H9 (cell line): Measurements from ENCODE around the gene KRT35. TPM values are rescaled to one million over a fixed set of nuclear protein-coding genes. Genes with fewer than 3 reads are reported as not detected.
A peak's percentile ranks its signal among the peaks of the same experiment; 100 is the strongest.

Experiments
- DNase-seq: peaks from one replicate; pipeline ENCODE4 v3.0.0-alpha.2; 2017
- H2AFZ ChIP-seq: one replicate; pipeline ENCODE4 v1.6.1; 2013; ENCODE audit warnings: mild to moderate bottlenecking, low read length, control low read depth, moderate library complexity
- H2AK5ac ChIP-seq: 2 replicates; pipeline ENCODE4 v1.6.1; 2013; ENCODE audit warnings: low read length, control low read depth, mixed read lengths; ENCODE audit not compliant: insufficient read length
- H2BK120ac ChIP-seq: one replicate; pipeline ENCODE4 v1.6.1; 2013; ENCODE audit warnings: low read depth, mild to moderate bottlenecking, low read length, control low read depth, inconsistent platforms; ENCODE audit not compliant: poor library complexity, severe bottlenecking
- H2BK12ac ChIP-seq: 2 replicates; pipeline ENCODE4 v1.6.1; 2013; ENCODE audit warnings: low read length, control low read depth, mixed read lengths, low read depth; ENCODE audit not compliant: insufficient read length
- H2BK15ac ChIP-seq: 2 replicates; pipeline ENCODE4 v1.6.1; 2013; ENCODE audit warnings: low read depth, low read length, control low read depth
- H2BK20ac ChIP-seq: one replicate; pipeline ENCODE4 v1.6.1; 2013; ENCODE audit warnings: low read depth, mild to moderate bottlenecking, low read length, control low read depth, inconsistent platforms; ENCODE audit not compliant: poor library complexity, severe bottlenecking
- H2BK5ac ChIP-seq: 2 replicates; pipeline ENCODE4 v1.6.1; 2013; ENCODE audit warnings: low read length, control low read depth, mixed read lengths; ENCODE audit not compliant: insufficient read length
- H3K14ac ChIP-seq: 2 replicates; pipeline ENCODE4 v1.6.1; 2013; ENCODE audit warnings: low read length, control low read depth; ENCODE audit not compliant: insufficient read depth
- H3K18ac ChIP-seq: 2 replicates; pipeline ENCODE4 v1.6.1; 2013; ENCODE audit warnings: low read depth, mild to moderate bottlenecking, mixed read lengths, low read length, control low read depth; ENCODE audit not compliant: insufficient read length
- H3K23ac ChIP-seq: 2 replicates; pipeline ENCODE4 v1.6.1; 2013; ENCODE audit warnings: low read length, control low read depth, mixed read lengths, low read depth; ENCODE audit not compliant: insufficient read length
- H3K23me2 ChIP-seq: 2 replicates; pipeline ENCODE4 v1.6.1; 2013; ENCODE audit warnings: low read depth, mild to moderate bottlenecking, mixed read lengths, low read length, control low read depth; ENCODE audit not compliant: insufficient read length, poor library complexity, severe bottlenecking
- H3K27ac ChIP-seq: 2 replicates; pipeline ENCODE4 v1.5.1; 2013; ENCODE audit warnings: low read length, control low read depth, mixed read lengths, low read depth; ENCODE audit not compliant: insufficient read length
- H3K27me3 ChIP-seq: 2 replicates; pipeline ENCODE4 v1.6.1; 2013; ENCODE audit warnings: low read length, control low read depth, inconsistent platforms; ENCODE audit not compliant: insufficient read depth
- H3K4ac ChIP-seq: 2 replicates; pipeline ENCODE4 v1.6.1; 2013; ENCODE audit warnings: low read depth, mild to moderate bottlenecking, control low read depth, inconsistent platforms, low read length, moderate library complexity
- H3K4me1 ChIP-seq: 2 replicates; pipeline ENCODE4 v1.6.1; 2013; ENCODE audit warnings: low read length, control low read depth, inconsistent platforms; ENCODE audit not compliant: insufficient read depth
- H3K4me2 ChIP-seq: 2 replicates; pipeline ENCODE4 v1.6.1; 2013; ENCODE audit warnings: low read length, control low read depth, mixed read lengths; ENCODE audit not compliant: insufficient read length, insufficient read depth
- H3K56ac ChIP-seq: 2 replicates; pipeline ENCODE4 v1.6.1; 2013; ENCODE audit warnings: low read depth, mild to moderate bottlenecking, mixed read lengths, low read length, control low read depth; ENCODE audit not compliant: insufficient read length
- H3K79me1 ChIP-seq: 2 replicates; pipeline ENCODE4 v1.6.1; 2013; ENCODE audit warnings: low read depth, mild to moderate bottlenecking, moderate library complexity, low read length, control low read depth, inconsistent platforms; ENCODE audit not compliant: insufficient read depth, poor library complexity, severe bottlenecking
- H3K79me2 ChIP-seq: 2 replicates; pipeline ENCODE4 v1.6.1; 2013; ENCODE audit warnings: low read length, control low read depth, inconsistent platforms; ENCODE audit not compliant: insufficient read depth
- H3K9ac ChIP-seq: 2 replicates; pipeline ENCODE4 v1.6.1; 2013; ENCODE audit warnings: low read length, control low read depth, mixed read lengths; ENCODE audit not compliant: insufficient read length; ENCODE audit errors: extremely low read depth
- H3K9me3 ChIP-seq: one replicate; pipeline ENCODE4 v1.6.1; 2013; ENCODE audit warnings: low read depth, low read length, inconsistent platforms; ENCODE audit not compliant: control insufficient read depth
- H3T11ph ChIP-seq: one replicate; pipeline ENCODE4 v1.6.1; 2013; ENCODE audit warnings: mild to moderate bottlenecking, low read length, control low read depth, inconsistent platforms
- H4K20me1 ChIP-seq: one replicate; pipeline ENCODE4 v1.6.1; 2013; ENCODE audit not compliant: control insufficient read depth, insufficient read length, insufficient read depth
- H4K5ac ChIP-seq: 2 replicates; pipeline ENCODE4 v1.6.1; 2013; ENCODE audit warnings: low read depth, mild to moderate bottlenecking, mixed read lengths, low read length, control low read depth; ENCODE audit not compliant: insufficient read length
- H4K8ac ChIP-seq: replicated peaks from 2 replicates; pipeline ENCODE4 v1.6.1; 2013; ENCODE audit warnings: low read length, control low read depth, mixed read lengths, low read depth; ENCODE audit not compliant: insufficient read length
- H4K91ac ChIP-seq: 2 replicates; pipeline ENCODE4 v1.6.1; 2013; ENCODE audit warnings: low read depth, mild to moderate bottlenecking, moderate library complexity, mixed read lengths, low read length, control low read depth; ENCODE audit not compliant: insufficient read length
- H3K27ac Mint-ChIP-seq, 3 experiments: 2 replicates in 2 of 3; 3 replicates in 1 of 3; pipeline ENCODE4 v1.8.0; 2020 to 2021; ENCODE audit warnings: mixed read lengths in 3 of 3, mild to moderate bottlenecking in 1 of 3, moderate library complexity in 1 of 3
- H3K27me3 Mint-ChIP-seq: 2 replicates; pipeline ENCODE4 v1.8.0; 2021; ENCODE audit warnings: low read depth, mild to moderate bottlenecking, moderate library complexity, mixed read lengths
- H3K36me3 Mint-ChIP-seq, 3 experiments: 2 replicates in 2 of 3; 3 replicates in 1 of 3; pipeline ENCODE4 v1.8.0; 2020 to 2021; ENCODE audit warnings: low read depth in 3 of 3, mixed read lengths in 3 of 3; ENCODE audit not compliant: insufficient read depth in 1 of 3
- H3K4me1 Mint-ChIP-seq, 2 experiments: 2 replicates each; pipeline ENCODE4 v1.8.0; 2020; ENCODE audit warnings: mixed read lengths in 2 of 2
- H3K4me3 Mint-ChIP-seq, 2 experiments: 2 replicates in 1 of 2; 3 replicates in 1 of 2; pipeline ENCODE4 v1.8.0; 2020 to 2021; ENCODE audit warnings: mild to moderate bottlenecking in 2 of 2, mixed read lengths in 2 of 2, moderate library complexity in 1 of 2
- H3K9me3 Mint-ChIP-seq, 2 experiments: 2 replicates in 1 of 2; 3 replicates in 1 of 2; pipeline ENCODE4 v1.8.0; 2020; ENCODE audit warnings: mild to moderate bottlenecking in 2 of 2, mixed read lengths in 2 of 2, moderate library complexity in 1 of 2
- CTCF ChIP-seq: fragments of 200-600 bp; sonication (generic); conservative IDR thresholded peaks from 3 replicates; pipeline ENCODE4 v1.8.0; 2021; ENCODE audit warnings: antibody characterized with exemption, mild to moderate bottlenecking
- WGBS: extraction: QIAGEN DNeasy Blood & Tissue Kit; methylation state at CpG from one replicate; pipeline ENCODE4 v1.1.7; 2013; ENCODE audit warnings: missing lambda C conversion rate, low lambda C conversion rate, mixed read lengths; ENCODE audit not compliant: insufficient read length; ENCODE audit errors: extremely low coverage; 5-methylcytosine and 5-hydroxymethylcytosine counted together
- total RNA-seq: library from RNA; stranded (reverse); gene quantifications from 2 replicates; pipeline ENCODE4 v1.2.1, GENCODE V29; 2021

KRT35 gene
- total RNA-seq, 1 experiment from 2014 or later, result not detected

- H2AK5ac ChIP-seq, result no peak overlapping the region
- H3K4me2 ChIP-seq, result no peak overlapping the region
- no peak for DNase-seq
- no peak overlapping the region for H2BK15ac ChIP-seq
- no peak overlapping the region for H3K14ac ChIP-seq
- H3K79me1 ChIP-seq, result no peaks in the 10 kb centered on the region
- H3K27ac ChIP-seq, result no peak overlapping the region
- H3K4me1 ChIP-seq, result no peaks in the 10 kb centered on the region; the same call in 1 of the 2 replicates
- no peak overlapping the region for H3K4ac ChIP-seq
- H3K9ac ChIP-seq, result no peak overlapping the region
- WGBS, result no CpG with 5 or more reads among the region's 4 CpGs
- H4K8ac ChIP-seq, result no peak overlapping the region
- H4K20me1 ChIP-seq, result no peaks in the 10 kb centered on the region
- no peak overlapping the region for H4K91ac ChIP-seq
- peaks cover 25 to 43% (median 37%) of the 10 kb centered on the region in 3 experiments; a peak in 6 of 7 replicates for H3K36me3 Mint-ChIP-seq
- H3T11ph ChIP-seq, result no peak overlapping the region
- peaks cover 33 to 44% of the 10 kb centered on the region in 2 experiments for H3K4me1 Mint-ChIP-seq
- no peak overlapping the region for H3K18ac ChIP-seq
- H3K23me2 ChIP-seq, result peaks cover 7% of the 10 kb centered on the region
- H2BK20ac ChIP-seq, result no peak overlapping the region
- peaks cover 4% of the 10 kb centered on the region; the same call in 1 of the 2 replicates for H3K79me2 ChIP-seq
- H2BK120ac ChIP-seq, result no peak overlapping the region
- no peaks in the 10 kb centered on the region; the same call in 1 of the 2 replicates for H3K27me3 Mint-ChIP-seq
- H3K9me3 ChIP-seq, result no peaks in the 10 kb centered on the region
- no peak overlapping the region for H2BK5ac ChIP-seq
- H3K9me3 Mint-ChIP-seq, result no peaks in the 10 kb centered on the region
- TF ChIP-seq CTCF, result no peak
- H3K23ac ChIP-seq, result no peak overlapping the region
- no peak overlapping the region for H2BK12ac ChIP-seq
- H4K5ac ChIP-seq, result no peak overlapping the region
- peak overlapping the region in 1 of 3 experiments; percentile 82; a peak in 2 of 7 replicates for H3K27ac Mint-ChIP-seq
- no peaks in the 10 kb centered on the region for H3K27me3 ChIP-seq
- no peak overlapping the region for H3K4me3 Mint-ChIP-seq
- H3K56ac ChIP-seq, result no peak overlapping the region
- no peak overlapping the region for H2AFZ ChIP-seq
Observed at GRCh38 chr17:41523225-41523593, 42.3 kb upstream of the KRT35 start.
